WTC11 (cell line): Measurements from ENCODE around the gene SREBF2. TPM values are rescaled to one million over a fixed set of nuclear protein-coding genes. Genes with fewer than 3 reads are reported as not detected.

Experiments used
- ATAC-seq: fragments of 200-7000 bp; cut with Tn5 transposase; 2 replicates; pipeline ENCODE4 v1.10.0; 2021; ENCODE audit warnings: mild to moderate bottlenecking, moderate library complexity
- CTCF ChIA-PET: fragments of 300-600 bp; sonication (Branson Sonifier 250); formaldehyde crosslinking; loops from one replicate; lab custom pipeline; 2021; ENCODE audit warnings: antibody characterized with exemption; lab: Charles Lee
- POLR2A ChIA-PET: fragments of 350-600 bp; sonication (Branson Sonifier 250); formaldehyde crosslinking; loops from one replicate; lab custom pipeline; 2021; ENCODE audit warnings: antibody characterized with exemption; lab: Charles Lee
- DNase-seq: peaks from one replicate; pipeline ENCODE4 v3.0.0; 2021; ENCODE audit warnings: low spot score
- H3K27ac Mint-ChIP-seq: 2 replicates; pipeline ENCODE4 v1.8.0; 2021; ENCODE audit warnings: mixed read lengths
- H3K27me3 Mint-ChIP-seq: 2 replicates; pipeline ENCODE4 v1.8.0; 2021; ENCODE audit warnings: low read depth, mild to moderate bottlenecking, moderate library complexity, mixed read lengths
- H3K36me3 Mint-ChIP-seq: 2 replicates; pipeline ENCODE4 v1.8.0; 2021; ENCODE audit warnings: mixed read lengths
- H3K4me1 Mint-ChIP-seq: 2 replicates; pipeline ENCODE4 v1.8.0; 2022; ENCODE audit warnings: mixed read lengths
- H3K4me3 Mint-ChIP-seq: 2 replicates; pipeline ENCODE4 v1.8.0; 2021; ENCODE audit warnings: mild to moderate bottlenecking, moderate library complexity, mixed read lengths
- H3K9me3 Mint-ChIP-seq: 2 replicates; pipeline ENCODE4 v1.8.0; 2021; ENCODE audit warnings: mixed read lengths
- AFF4 ChIP-seq: sonication (generic); formaldehyde crosslinking; IDR thresholded peaks from 2 replicates; pipeline ENCODE4 v1.8.1; 2023; ENCODE audit warnings: mild to moderate bottlenecking, missing genetic modification reagents, borderline replicate concordance
- AR ChIP-seq: fragments of 250-450 bp; sonication (Bioruptor Pico); IDR thresholded peaks from 2 replicates; pipeline ENCODE4 v1.9.0; 2021; ENCODE audit warnings: mild to moderate bottlenecking
- ATF1 ChIP-seq: sonication (generic); formaldehyde crosslinking; IDR thresholded peaks from 2 replicates; pipeline ENCODE4 v1.8.1; 2023; ENCODE audit warnings: mild to moderate bottlenecking, moderate library complexity, missing genetic modification reagents
- CREB1 ChIP-seq: sonication (generic); formaldehyde crosslinking; IDR thresholded peaks from 2 replicates; pipeline ENCODE4 v1.8.0; 2023; ENCODE audit warnings: mild to moderate bottlenecking, missing genetic modification reagents
- ESRRA ChIP-seq: sonication (generic); formaldehyde crosslinking; IDR thresholded peaks from 2 replicates; pipeline ENCODE4 v1.8.1; 2022; ENCODE audit warnings: mild to moderate bottlenecking, missing genetic modification reagents, borderline replicate concordance
- ETV6 ChIP-seq: sonication (generic); formaldehyde crosslinking; IDR thresholded peaks from 2 replicates; pipeline ENCODE4 v1.8.1; 2022; ENCODE audit warnings: mild to moderate bottlenecking, missing genetic modification reagents
- HMGXB4 ChIP-seq: sonication (generic); formaldehyde crosslinking; IDR thresholded peaks from 2 replicates; pipeline ENCODE4 v1.8.1; 2023; ENCODE audit warnings: mild to moderate bottlenecking, moderate library complexity, missing genetic modification reagents
- MYBL2 ChIP-seq: sonication (generic); formaldehyde crosslinking; IDR thresholded peaks from 2 replicates; pipeline ENCODE4 v1.8.1; 2023; ENCODE audit warnings: mild to moderate bottlenecking, moderate library complexity, missing genetic modification reagents
- NFE2L1 ChIP-seq: sonication (generic); formaldehyde crosslinking; IDR thresholded peaks from 2 replicates; pipeline ENCODE4 v1.8.1; 2023; ENCODE audit warnings: missing genetic modification reagents
- NFYB ChIP-seq: sonication (generic); formaldehyde crosslinking; conservative IDR thresholded peaks from 2 replicates; pipeline ENCODE4 v1.8.0; 2022; ENCODE audit warnings: low read depth, missing genetic modification reagents
- PREB ChIP-seq: sonication (generic); formaldehyde crosslinking; IDR thresholded peaks from 2 replicates; pipeline ENCODE4 v1.8.1; 2022; ENCODE audit warnings: mild to moderate bottlenecking, missing genetic modification reagents, moderate library complexity, borderline replicate concordance
- TEAD1 ChIP-seq: sonication (generic); formaldehyde crosslinking; IDR thresholded peaks from 2 replicates; pipeline ENCODE4 v1.8.0; 2022; ENCODE audit warnings: mild to moderate bottlenecking, missing genetic modification reagents
- USF2 ChIP-seq: sonication (generic); formaldehyde crosslinking; IDR thresholded peaks from 2 replicates; pipeline ENCODE4 v1.8.1; 2023; ENCODE audit warnings: mild to moderate bottlenecking, missing genetic modification reagents, moderate library complexity
- ZMAT4 ChIP-seq: fragments of 250-450 bp; sonication (Bioruptor Pico); IDR thresholded peaks from 2 replicates; pipeline ENCODE4 v1.9.0; 2021; ENCODE audit warnings: mild to moderate bottlenecking
- ZNF121 ChIP-seq: sonication (generic); formaldehyde crosslinking; IDR thresholded peaks from 2 replicates; pipeline ENCODE4 v1.8.0; 2023; ENCODE audit warnings: missing genetic modification reagents
- ZNF263 ChIP-seq: sonication (generic); formaldehyde crosslinking; IDR thresholded peaks from 2 replicates; pipeline ENCODE4 v1.8.1; 2022; ENCODE audit warnings: low read depth, mild to moderate bottlenecking, moderate library complexity, missing genetic modification reagents
- ZNF281 ChIP-seq: sonication (generic); formaldehyde crosslinking; IDR thresholded peaks from 2 replicates; pipeline ENCODE4 v1.8.0; 2023; ENCODE audit warnings: mild to moderate bottlenecking, missing genetic modification reagents
- ZNF416 ChIP-seq: fragments of 250-450 bp; sonication (Bioruptor Pico); IDR thresholded peaks from 2 replicates; pipeline ENCODE4 v1.9.0; 2021; ENCODE audit warnings: mild to moderate bottlenecking, inconsistent platforms
- ZNF512 ChIP-seq: sonication (generic); formaldehyde crosslinking; IDR thresholded peaks from 2 replicates; pipeline ENCODE4 v1.8.1; 2022; ENCODE audit warnings: missing genetic modification reagents, borderline replicate concordance
- total RNA-seq: library from RNA; stranded (reverse); gene quantifications from 3 replicates; pipeline ENCODE4 v1.2.3, GENCODE V29; 2021

Gene SREBF2
- total RNA-seq, 1 experiment from 2014 or later = 151 TPM

GRCh38 chr22:41900652-41901312 is 67.9 kb downstream of the SREBF2 start:
- ChIA-PET CTCF (interaction anchor here (0.9 to 1.5 kb wide), 2 partner anchors 40 to 204 kb away, joined by 4 read pairs; no protein-coding TSS in a partner anchor), POLR2A (no interaction called here)
- Mint-ChIP-seq H3K4me1 (no peaks in the 10 kb centered on the region), H3K4me3 (no peak overlapping the region), H3K36me3 (peaks cover 59% of the 10 kb centered on the region), H3K27ac (no peak overlapping the region), H3K27me3 (no peaks in the 10 kb centered on the region), H3K9me3 (no peaks in the 10 kb centered on the region)
- DNase-seq (no peak), ATAC-seq (no peak)
- TF ChIP-seq USF2 (CRISPR knock-in tag) (no peak), HMGXB4 (CRISPR knock-in tag) (no peak), PREB (no peak), AFF4 (CRISPR knock-in tag) (no peak), MYBL2 (CRISPR knock-in tag) (no peak), ETV6 (CRISPR knock-in tag) (no peak), ESRRA (CRISPR knock-in tag) (no peak), ZNF121 (no peak), ZMAT4 (CRISPR knock-in tag) (no peak), CREB1 (CRISPR knock-in tag) (no peak), ZNF416 (CRISPR knock-in tag) (no peak), NFE2L1 (CRISPR knock-in tag) (no peak), ATF1 (CRISPR knock-in tag) (no peak), NFYB (no peak), AR (CRISPR knock-in tag) (no peak), TEAD1 (no peak), ZNF512 (CRISPR knock-in tag) (no peak), ZNF281 (CRISPR knock-in tag) (no peak), ZNF263 (CRISPR knock-in tag) (no peak)
